Stimulated activated CD4-positive, alpha-beta T cell treated with anti-CD3 and anti-CD28 coated beads, Interleukin-2, amount 100 ng/mL, for 48 hours (primary cell): ENCODE results near the gene LCOR.
"Not testable (repeated sequence)": the region's sequence is repeated elsewhere in the genome, so short reads cannot be mapped to it uniquely, and the experiment has no call there.

Source experiments
- DNase-seq, 2 donors: peaks; one replicate each; pipeline ENCODE4 v3.0.0-alpha.2; 2020

LCOR gene

GRCh38 chr10:96831867-96832720 lies at the start of gene LCOR:
LCOR (plus strand) TSS chr10:96832298; CDS start chr10:96949058, 116,760 bp downstream.
- DNase-seq, result peak; percentile 66 to 79

GRCh38 chr10:96784253-96784652 lies 47.8 kb upstream of the LCOR start:
- DNase-seq, result no peak

GRCh38 chr10:96789571-96790108 lies 42.5 kb upstream of the LCOR start:
- no peak for DNase-seq

GRCh38 chr10:96791902-96792301 lies 40.2 kb upstream of the LCOR start:
- no peak for DNase-seq

- no peak for DNase-seq
These were observed 37.0 kb upstream of the LCOR start for GRCh38 chr10:96794836-96795733.

GRCh38 chr10:96797485-96797884 lies 34.6 kb upstream of the LCOR start:
- no peak for DNase-seq

- no peak for DNase-seq
These were observed 28.8 kb upstream of the LCOR start for GRCh38 chr10:96803288-96803664.

GRCh38 chr10:96814264-96814663 lies 17.8 kb upstream of the LCOR start:
- DNase-seq, result no peak

GRCh38 chr10:96818971-96819370 lies 13.1 kb upstream of the LCOR start:
- not testable (repeated sequence) for DNase-seq

- DNase-seq, result no peak
These were observed 11.3 kb upstream of the LCOR start for GRCh38 chr10:96820765-96821164.

GRCh38 chr10:96826438-96826837 lies 5.7 kb upstream of the LCOR start:
- no peak for DNase-seq

- no peak for DNase-seq
These were observed 3.5 kb upstream of the LCOR start for GRCh38 chr10:96828609-96829008.

GRCh38 chr10:96829029-96829773 lies 2.9 kb upstream of the LCOR start:
- no peak for DNase-seq

- peak; percentile 71 to 75 for DNase-seq
These were observed 1.4 kb upstream of the LCOR start for GRCh38 chr10:96830511-96831199.

GRCh38 chr10:96831200-96831866 lies 765 bp upstream of the LCOR start:
- no peak for DNase-seq

GRCh38 chr10:96832721-96833219 lies 672 bp downstream of the LCOR start:
- DNase-seq, result peak; percentile 74 to 85

GRCh38 chr10:96833220-96834001 lies 1.3 kb downstream of the LCOR start:
- peak in 1 of 2 donors; percentile 6 for DNase-seq

- no peak for DNase-seq
These were observed 2.0 kb downstream of the LCOR start for GRCh38 chr10:96834120-96834519.

- DNase-seq, result no peak
These were observed 3.8 kb downstream of the LCOR start for GRCh38 chr10:96835899-96836298.

- no peak for DNase-seq
These were observed 6.4 kb downstream of the LCOR start for GRCh38 chr10:96838529-96838928.
